Suprapubic skin (tissue), 4 donors: ENCODE results near the gene CCDC191.

Experiments used
- CTCF ChIP-seq, 2 donors: fragments of 200-600 bp in 1 of 2; fragments of 450-650 bp in 1 of 2; sonication (generic) in 1 of 2; IDR thresholded peaks; one replicate each; pipeline ENCODE4 v1.5.1; 2016 to 2019; ENCODE audit warnings: antibody characterized with exemption in 2 of 2, mild to moderate bottlenecking in 1 of 2, moderate library complexity in 1 of 2
- EP300 ChIP-seq: sonication (generic); formaldehyde crosslinking; IDR thresholded peaks from one replicate; pipeline ENCODE4 v1.6.1; 2017; ENCODE audit warnings: antibody characterized with exemption
- POLR2A ChIP-seq, 2 donors: fragments of 450-650 bp; IDR thresholded peaks; one replicate each; pipeline ENCODE4 v1.6.1; 2017; ENCODE audit warnings: antibody characterized with exemption in 2 of 2, mild to moderate bottlenecking in 2 of 2, moderate library complexity in 2 of 2
- POLR2AphosphoS5 ChIP-seq, 3 donors: sonication (generic); formaldehyde crosslinking; IDR thresholded peaks; one replicate each; pipeline ENCODE4 v1.6.1; 2017; ENCODE audit warnings: antibody characterized with exemption in 3 of 3

GRCh38 chr3:114067804-114068203 is 11.5 kb upstream of the CCDC191 start:
- no peak for TF ChIP-seq CTCF (IDR thresholded peaks at IDR 0.05)
- no peak for TF ChIP-seq POLR2AphosphoS5 (IDR thresholded peaks at IDR 0.05)
- TF ChIP-seq EP300: no peak
- TF ChIP-seq POLR2A (IDR thresholded peaks at IDR 0.05): no peak
